Keratinocyte (primary cell): ENCODE results near the gene KIF26A. TPM values are rescaled to one million over a fixed set of nuclear protein-coding genes. Genes with fewer than 3 reads are reported as not detected.

Experiments
- DNase-seq: peaks from one replicate; pipeline ENCODE4 v3.0.0-alpha.2; 2011; ENCODE audit warnings: low read depth, missing footprints, low spot score
- FAIRE-seq: peaks from 2 replicates; lab custom pipeline; 2011; peaks lifted over from hg19 to GRCh38; lab: Jason Lieb, UNC
- H2AFZ ChIP-seq: 2 replicates; pipeline ENCODE4 v1.6.0; 2012; ENCODE audit warnings: low read length, control low read depth, inconsistent platforms; ENCODE audit not compliant: control insufficient read depth
- H3K27ac ChIP-seq: 2 replicates; pipeline ENCODE4 v1.5.1; 2011; ENCODE audit warnings: low read length; ENCODE audit not compliant: control insufficient read depth, insufficient read depth
- H3K27me3 ChIP-seq: 3 replicates; pipeline ENCODE4 v1.6.0; 2011; ENCODE audit warnings: low read length; ENCODE audit not compliant: control insufficient read depth, insufficient read depth; ENCODE audit errors: extremely low read depth
- H3K36me3 ChIP-seq, 2 experiments: 2 replicates in 1 of 2; 3 replicates in 1 of 2; pipeline ENCODE4 v1.5.1; 2011; ENCODE audit warnings: low read length in 2 of 2, mild to moderate bottlenecking in 1 of 2; ENCODE audit not compliant: control insufficient read depth in 2 of 2, insufficient read depth in 2 of 2; ENCODE audit errors: extremely low read depth in 1 of 2
- H3K4me1 ChIP-seq: 3 replicates; pipeline ENCODE4 v1.5.1; 2011; ENCODE audit warnings: low read length; ENCODE audit not compliant: control insufficient read depth, insufficient read depth; ENCODE audit errors: extremely low read depth
- H3K4me2 ChIP-seq: 3 replicates; pipeline ENCODE4 v1.6.0; 2011; ENCODE audit warnings: low read depth, low read length; ENCODE audit not compliant: control insufficient read depth, insufficient read depth; ENCODE audit errors: extremely low read depth
- H3K4me3 ChIP-seq, 3 experiments: fragments of 200-600 bp in 1 of 3; sonication (generic) in 1 of 3; 2 replicates in 2 of 3; 3 replicates in 1 of 3; pipeline ENCODE4 v1.5.1; 2011 to 2016; ENCODE audit warnings: low read length in 3 of 3, mild to moderate bottlenecking in 3 of 3, control low read depth in 2 of 3, inconsistent platforms in 1 of 3, low read depth in 1 of 3, mixed read lengths in 1 of 3, mixed run types in 1 of 3, moderate library complexity in 1 of 3; ENCODE audit not compliant: control insufficient read depth in 2 of 3, insufficient read depth in 2 of 3; ENCODE audit errors: extremely low read depth in 1 of 3
- H3K79me2 ChIP-seq: 2 replicates; pipeline ENCODE4 v1.6.0; 2012; ENCODE audit warnings: low read length; ENCODE audit not compliant: control insufficient read depth, insufficient read depth
- H3K9ac ChIP-seq: 3 replicates; pipeline ENCODE4 v1.6.0; 2011; ENCODE audit warnings: low read length; ENCODE audit not compliant: control insufficient read depth, insufficient read depth; ENCODE audit errors: extremely low read depth
- H3K9me1 ChIP-seq: 3 replicates; pipeline ENCODE4 v1.6.0; 2011; ENCODE audit warnings: low read length; ENCODE audit not compliant: control insufficient read depth, insufficient read depth; ENCODE audit errors: extremely low read depth
- H3K9me3 ChIP-seq: 2 replicates; pipeline ENCODE4 v1.5.1; 2012; ENCODE audit warnings: low read depth, low read length; ENCODE audit not compliant: control insufficient read depth
- H4K20me1 ChIP-seq: 3 replicates; pipeline ENCODE4 v1.6.0; 2011; ENCODE audit warnings: low read length; ENCODE audit not compliant: control insufficient read depth, insufficient read depth; ENCODE audit errors: extremely low read depth
- EZH2 ChIP-seq: IDR thresholded peaks from one replicate; pipeline ENCODE4 v1.6.1; 2012; ENCODE audit warnings: inconsistent platforms, mild to moderate bottlenecking, low read length, moderate library complexity
- dilution Hi-C: fragments of 300-500 bp; cut with MboI; formaldehyde crosslinking; loops from one replicate; pipeline ENCODE4 v1.7.0; 2020; ENCODE audit warnings: low sequenced_read_pairs; ENCODE audit not compliant: extremely low pct_ligation_motif_present
- polyA plus RNA-seq, 5 experiments: library from polyadenylated mRNA; depleted of rRNA in 3 of 5; stranded (reverse) in 3 of 5; stranded (forward) in 1 of 5; unstranded in 1 of 5; fragments of >200 nt; gene quantifications; 1 replicate in 1 of 5; 2 replicates in 3 of 5; 3 replicates in 1 of 5; pipeline versions ENCODE4 v1.2.1 to v1.2.3, GENCODE V29; 2011 to 2012; ENCODE audit warnings: missing spikeins in 2 of 5, low read depth in 1 of 5, low replicate concordance in 1 of 5
- TF ChIP-seq, protein P1 (sequence below), 3 experiments: IDR thresholded peaks in 1 of 3; conservative IDR thresholded peaks in 1 of 3; optimal IDR thresholded peaks in 1 of 3; 2 replicates in 2 of 3; 3 replicates in 1 of 3; pipeline versions ENCODE3 to v1.5.1; 2011; ENCODE audit warnings: low read length in 3 of 3, mild to moderate bottlenecking in 3 of 3, moderate library complexity in 2 of 3, control low read depth in 1 of 3, inconsistent platforms in 1 of 3; ENCODE audit not compliant: insufficient read depth in 2 of 3; ENCODE audit errors: extremely low read depth in 1 of 3

The KIF26A gene
- polyA plus RNA-seq, 1 donor (not counting 4 experiments of a cell fraction or from before 2014, with no cell fraction given): 0.07 TPM

DNA sequence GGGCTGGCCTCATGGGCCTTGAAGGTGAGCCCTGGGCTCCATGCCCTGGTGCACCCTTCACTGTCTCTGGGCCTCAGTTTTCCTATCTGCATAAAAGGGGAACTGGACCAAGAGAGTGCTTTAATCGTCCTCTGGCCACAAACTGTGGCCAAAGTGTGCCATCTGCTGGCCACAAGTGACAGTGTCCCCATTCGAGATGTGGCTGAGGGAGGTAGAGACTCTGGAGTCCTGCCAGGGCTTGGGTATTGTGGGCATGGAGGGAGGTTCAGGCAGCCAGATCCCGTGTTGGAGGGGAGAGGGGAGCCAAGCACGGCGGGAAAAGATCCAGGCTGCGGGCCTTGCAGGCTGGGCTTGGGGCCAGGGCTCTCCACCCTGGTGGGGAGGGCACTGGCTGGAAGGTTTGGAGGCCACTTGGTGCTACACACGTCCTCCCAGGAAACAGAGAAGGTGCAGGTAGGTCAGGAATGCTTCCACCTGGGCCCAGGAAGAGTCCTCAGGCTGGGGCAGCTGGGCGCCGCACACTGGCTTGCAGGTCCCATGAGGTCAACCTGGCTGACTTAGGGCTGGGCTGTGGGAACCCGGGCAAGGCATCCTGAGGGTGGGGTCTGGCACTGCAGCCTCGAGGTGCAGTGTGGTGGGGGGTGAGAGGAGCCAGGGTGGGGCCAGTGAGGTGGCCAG, 7.3 kb upstream of the KIF26A start:
- FAIRE-seq (peak; percentile 74), DNase-seq (no peak)
- H3K27me3 ChIP-seq: peaks cover 29% of the 10 kb centered on the region
- H3K36me3 ChIP-seq: no peaks in the 10 kb centered on the region
- H3K4me3 ChIP-seq: no peak overlapping the region
- peaks cover 2% of the 10 kb centered on the region for H3K9me3 ChIP-seq
- no peak overlapping the region for H2AFZ ChIP-seq
- H3K9ac ChIP-seq: no peak overlapping the region
- no peaks in the 10 kb centered on the region for H3K4me1 ChIP-seq
- H3K4me2 ChIP-seq: no peak overlapping the region
- H3K27ac ChIP-seq: no peak overlapping the region
- no peaks in the 10 kb centered on the region for H3K9me1 ChIP-seq
- no peaks in the 10 kb centered on the region for H4K20me1 ChIP-seq
- H3K79me2 ChIP-seq: no peaks in the 10 kb centered on the region
- dilution Hi-C loops: loop anchor here (25.0 kb wide), 1 partner anchor 94 kb away; no protein-coding TSS in a partner anchor
- TF ChIP-seq EZH2: no peak
- TF ChIP-seq, protein P1, sequence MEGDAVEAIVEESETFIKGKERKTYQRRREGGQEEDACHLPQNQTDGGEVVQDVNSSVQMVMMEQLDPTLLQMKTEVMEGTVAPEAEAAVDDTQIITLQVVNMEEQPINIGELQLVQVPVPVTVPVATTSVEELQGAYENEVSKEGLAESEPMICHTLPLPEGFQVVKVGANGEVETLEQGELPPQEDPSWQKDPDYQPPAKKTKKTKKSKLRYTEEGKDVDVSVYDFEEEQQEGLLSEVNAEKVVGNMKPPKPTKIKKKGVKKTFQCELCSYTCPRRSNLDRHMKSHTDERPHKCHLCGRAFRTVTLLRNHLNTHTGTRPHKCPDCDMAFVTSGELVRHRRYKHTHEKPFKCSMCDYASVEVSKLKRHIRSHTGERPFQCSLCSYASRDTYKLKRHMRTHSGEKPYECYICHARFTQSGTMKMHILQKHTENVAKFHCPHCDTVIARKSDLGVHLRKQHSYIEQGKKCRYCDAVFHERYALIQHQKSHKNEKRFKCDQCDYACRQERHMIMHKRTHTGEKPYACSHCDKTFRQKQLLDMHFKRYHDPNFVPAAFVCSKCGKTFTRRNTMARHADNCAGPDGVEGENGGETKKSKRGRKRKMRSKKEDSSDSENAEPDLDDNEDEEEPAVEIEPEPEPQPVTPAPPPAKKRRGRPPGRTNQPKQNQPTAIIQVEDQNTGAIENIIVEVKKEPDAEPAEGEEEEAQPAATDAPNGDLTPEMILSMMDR (optimal IDR thresholded peaks at IDR 0.05 in 1 of 3, IDR thresholded peaks at IDR 0.05 in 1 of 3, conservative IDR thresholded peaks at IDR 0.05 in 1 of 3; ENCODE audit: extremely low read depth in 1 of 3, insufficient read depth in 2 of 3, low read length in 3 of 3): peak; percentile 76 to 93 (median 85)

GRCh38 chr14:104131968-104132732, 6.2 kb upstream of the KIF26A start:
- Histone ChIP-seq H3K9me1 (no peaks in the 10 kb centered on the region), H3K27me3 (peaks cover 31% of the 10 kb centered on the region), H4K20me1 (no peaks in the 10 kb centered on the region), H3K9me3 (peaks cover 2% of the 10 kb centered on the region), H3K4me3 (no peak overlapping the region), H3K36me3 (no peaks in the 10 kb centered on the region), H3K79me2 (no peaks in the 10 kb centered on the region), H3K9ac (no peak overlapping the region), H2AFZ (no peak overlapping the region), H3K4me2 (no peak overlapping the region), H3K4me1 (no peaks in the 10 kb centered on the region), H3K27ac (no peak overlapping the region)
- dilution Hi-C loops: loop anchor here (25.0 kb wide), 1 partner anchor 95 kb away; no protein-coding TSS in a partner anchor
- FAIRE-seq (no peak), DNase-seq (no peak)
- no peak for TF ChIP-seq EZH2
- TF ChIP-seq, protein P1 (optimal IDR thresholded peaks at IDR 0.05 in 1 of 3, IDR thresholded peaks at IDR 0.05 in 1 of 3, conservative IDR thresholded peaks at IDR 0.05 in 1 of 3; ENCODE audit: extremely low read depth in 1 of 3, insufficient read depth in 2 of 3, low read length in 3 of 3): no peak
